Activated CD4-positive, alpha-beta memory T cell treated with anti-CD3 and anti-CD28 coated beads for 36 hours (primary cell): Measurements from ENCODE around the gene MFAP1. TPM values are rescaled to one million over a fixed set of nuclear protein-coding genes. Genes with fewer than 3 reads are reported as not detected.
A peak's percentile ranks its signal among the peaks of the same experiment; 100 is the strongest.

Source experiments
- CTCF ChIA-PET: fragments of 350-600 bp; sonication (Branson Sonifier 250); formaldehyde crosslinking; loops from one replicate; lab custom pipeline; 2021; ENCODE audit warnings: antibody characterized with exemption, inconsistent platforms; lab: Charles Lee
- POLR2A ChIA-PET: fragments of 350-600 bp; sonication (Branson Sonifier 250); formaldehyde crosslinking; loops from one replicate; lab custom pipeline; 2021; ENCODE audit warnings: antibody characterized with exemption; lab: Charles Lee
- DNase-seq: peaks from one replicate; pipeline ENCODE4 v3.0.0-alpha.2; 2020
- H3K27ac Mint-ChIP-seq: one replicate; pipeline ENCODE4 v1.8.0; 2021; ENCODE audit warnings: mixed read lengths
- H3K27me3 Mint-ChIP-seq: one replicate; pipeline ENCODE4 v1.8.0; 2021; ENCODE audit warnings: mixed read lengths
- H3K36me3 Mint-ChIP-seq: one replicate; pipeline ENCODE4 v1.8.0; 2021; ENCODE audit warnings: mixed read lengths
- H3K4me1 Mint-ChIP-seq: one replicate; pipeline ENCODE4 v1.8.0; 2021; ENCODE audit warnings: low read depth, mixed read lengths
- H3K4me3 Mint-ChIP-seq: one replicate; pipeline ENCODE4 v1.8.0; 2021; ENCODE audit warnings: mild to moderate bottlenecking, mixed read lengths
- H3K9me3 Mint-ChIP-seq: one replicate; pipeline ENCODE4 v1.8.0; 2021; ENCODE audit warnings: mixed read lengths
- intact Hi-C: fragments of 100-400 bp; cut with micrococcal nuclease; formaldehyde crosslinking; loops from one replicate; pipeline ENCODE4 v1.15.1; 2023
- total RNA-seq, 2 experiments: library from RNA; stranded (reverse); gene quantifications; one replicate each; pipeline ENCODE4 v1.2.3, GENCODE V29; 2021

Gene MFAP1
- total RNA-seq, 2 experiments from 2014 or later: 37.2 to 38.0 TPM

GRCh38 chr15:43794269-43795037 lies 30.0 kb downstream of the MFAP1 start:
- H3K27ac Mint-ChIP-seq: peak overlapping the region; percentile 96
- peak overlapping the region; percentile 95 for H3K4me3 Mint-ChIP-seq
- intact Hi-C loops: no loop called here
- H3K27me3 Mint-ChIP-seq: no peaks in the 10 kb centered on the region
- ChIA-PET CTCF (interaction anchor here (0.7 kb wide), 1 partner anchor 18 kb away, joined by 5 read pairs; the partner anchor contains the start of gene ELL3), POLR2A (interaction anchor here (0.6 to 4.5 kb wide), 3 partner anchors 18 to 40 kb away, joined by 3 to 21 read pairs (median 3); partner anchors contain the start of gene ELL3)
- peaks cover 51% of the 10 kb centered on the region for H3K4me1 Mint-ChIP-seq
- no peaks in the 10 kb centered on the region for H3K9me3 Mint-ChIP-seq
- no peak for DNase-seq
- peaks cover 56% of the 10 kb centered on the region for H3K36me3 Mint-ChIP-seq

- POLR2A ChIA-PET: interaction anchor here (1.0 to 4.5 kb wide), 4 partner anchors 17 to 47 kb away, joined by 5 to 21 read pairs (median 11); partner anchors contain the start of genes ELL3, MFAP1, PDIA3 and WDR76
Observed at GRCh38 chr15:43793647-43794046, 30.8 kb downstream of the MFAP1 start.

GRCh38 chr15:43792761-43793476 lies 31.6 kb downstream of the MFAP1 start:
- H3K4me1 Mint-ChIP-seq: peaks cover 38% of the 10 kb centered on the region
- peak; percentile 64 for DNase-seq
- H3K27ac Mint-ChIP-seq: peak overlapping the region; percentile 96
- H3K9me3 Mint-ChIP-seq: no peaks in the 10 kb centered on the region
- peak overlapping the region; percentile 95 for H3K4me3 Mint-ChIP-seq
- H3K27me3 Mint-ChIP-seq: no peaks in the 10 kb centered on the region
- intact Hi-C loops: loop anchor here (1.0 to 2.0 kb wide), 4 partner anchors 7 to 44 kb away; partner anchors contain the start of genes HYPK, MFAP1 and SERINC4
- POLR2A ChIA-PET: interaction anchor here (0.8 to 4.5 kb wide), 6 partner anchors 8 to 47 kb away, joined by 5 to 21 read pairs (median 10); partner anchors contain the start of genes ELL3, HYPK, MFAP1 and PDIA3
- peaks cover 44% of the 10 kb centered on the region for H3K36me3 Mint-ChIP-seq
- CTCF ChIA-PET: interaction anchor here (1.1 to 1.5 kb wide), 2 partner anchors 16 to 23 kb away, joined by 3 to 5 read pairs; partner anchors contain the start of gene ELL3

More at GRCh38 chr15:43793647-43794046, 30.8 kb downstream of the MFAP1 start:
- H3K36me3 Mint-ChIP-seq: peaks cover 49% of the 10 kb centered on the region
- H3K4me1 Mint-ChIP-seq: peaks cover 44% of the 10 kb centered on the region
- CTCF ChIA-PET: interaction anchor here (1.1 to 1.5 kb wide), 2 partner anchors 17 to 24 kb away, joined by 3 to 5 read pairs; partner anchors contain the start of gene ELL3
- DNase-seq: no peak
- no peaks in the 10 kb centered on the region for H3K9me3 Mint-ChIP-seq
- H3K27ac Mint-ChIP-seq: peak overlapping the region; percentile 96
- H3K27me3 Mint-ChIP-seq: no peaks in the 10 kb centered on the region
- peak overlapping the region; percentile 95 for H3K4me3 Mint-ChIP-seq
- intact Hi-C loops: loop anchor here (2.0 kb wide), 1 partner anchor 45 kb away; no protein-coding TSS in a partner anchor

GRCh38 chr15:43791993-43792760 lies 32.3 kb downstream of the MFAP1 start, which contains the start of gene SERF2:
Gene SERF2, plus strand, starts transcription at chr15:43792320. Its CDS starts 57 bp downstream, at chr15:43792377.
- POLR2A ChIA-PET: interaction anchor here (0.8 to 4.5 kb wide), 6 partner anchors 8 to 46 kb away, joined by 5 to 21 read pairs (median 10); partner anchors contain the start of genes ELL3, HYPK, MFAP1 and PDIA3
- CTCF ChIA-PET: interaction anchor here (1.1 to 1.8 kb wide), 3 partner anchors 15 to 22 kb away, joined by 3 to 15 read pairs (median 5); partner anchors contain the start of gene ELL3

GRCh38 chr15:43789409-43789808 lies 35.1 kb downstream of the MFAP1 start:
- no peaks in the 10 kb centered on the region for H3K9me3 Mint-ChIP-seq
- ChIA-PET POLR2A (no interaction called here), CTCF (interaction anchor here (0.8 to 2.0 kb wide), 2 partner anchors 13 to 19 kb away, joined by 3 to 5 read pairs; partner anchors contain the start of gene ELL3)
- peaks cover 17% of the 10 kb centered on the region for H3K4me1 Mint-ChIP-seq
- no peak for DNase-seq
- H3K27ac Mint-ChIP-seq: no peak overlapping the region
- peaks cover 23% of the 10 kb centered on the region for H3K36me3 Mint-ChIP-seq
- no peaks in the 10 kb centered on the region for H3K27me3 Mint-ChIP-seq
- H3K4me3 Mint-ChIP-seq: no peak overlapping the region
- intact Hi-C loops: no loop called here

More at GRCh38 chr15:43791993-43792760, 32.3 kb downstream of the MFAP1 start, which contains the start of gene SERF2:
- intact Hi-C loops: loop anchor here (1.0 to 2.0 kb wide), 4 partner anchors 8 to 43 kb away; partner anchors contain the start of genes HYPK, MFAP1 and SERINC4
- peak; percentile 100 for DNase-seq
- Mint-ChIP-seq H3K4me3 (peak within 1 kb of the TSS; percentile 95), H3K9me3 (no peaks in the 10 kb centered on the region), H3K4me1 (peaks cover 38% of the 10 kb centered on the region), H3K27me3 (no peaks in the 10 kb centered on the region), H3K36me3 (peaks cover 44% of the 10 kb centered on the region), H3K27ac (peak within 1 kb of the TSS; percentile 96)

GRCh38 chr15:43779016-43779415 lies 45.5 kb downstream of the MFAP1 start:
- no peak overlapping the region for H3K27ac Mint-ChIP-seq
- H3K27me3 Mint-ChIP-seq: no peaks in the 10 kb centered on the region
- H3K4me3 Mint-ChIP-seq: no peak overlapping the region
- no peak for DNase-seq
- intact Hi-C loops: no loop called here
- no peaks in the 10 kb centered on the region for H3K36me3 Mint-ChIP-seq
- ChIA-PET POLR2A (no interaction called here), CTCF (interaction anchor here (1.2 kb wide), 1 partner anchor 10 kb away, joined by 3 read pairs; no protein-coding TSS in a partner anchor)
- H3K4me1 Mint-ChIP-seq: peaks cover 24% of the 10 kb centered on the region
- no peaks in the 10 kb centered on the region for H3K9me3 Mint-ChIP-seq

GRCh38 chr15:43777267-43777914 lies 47.1 kb downstream of the MFAP1 start:
- Mint-ChIP-seq H3K27me3 (no peaks in the 10 kb centered on the region), H3K36me3 (peaks cover 6% of the 10 kb centered on the region), H3K9me3 (no peaks in the 10 kb centered on the region), H3K4me3 (peak overlapping the region; percentile 85), H3K4me1 (peaks cover 24% of the 10 kb centered on the region), H3K27ac (peak overlapping the region; percentile 84)
- POLR2A ChIA-PET: interaction anchor here (0.7 to 2.5 kb wide), 9 partner anchors 13 to 50 kb away, joined by 3 to 21 read pairs (median 6); partner anchors contain the start of genes HYPK, MFAP1, SERF2 and SERINC4
- DNase-seq: peak; percentile 93
- CTCF ChIA-PET: interaction anchor here (0.8 to 2.1 kb wide), 9 partner anchors 11 to 35 kb away, joined by 3 to 15 read pairs (median 5); partner anchors contain the start of genes HYPK and SERINC4
- intact Hi-C loops: loop anchor here (1.0 to 2.0 kb wide), 3 partner anchors 15 to 47 kb away; partner anchors contain the start of genes MFAP1 and SERF2

- H3K27ac Mint-ChIP-seq: peak within 1 kb of the TSS; percentile 84
- H3K4me3 Mint-ChIP-seq: peak within 1 kb of the TSS; percentile 85
- no peaks in the 10 kb centered on the region for H3K9me3 Mint-ChIP-seq
- ChIA-PET CTCF (interaction anchor here (0.8 to 2.1 kb wide), 9 partner anchors 12 to 35 kb away, joined by 3 to 15 read pairs (median 5); partner anchors contain the start of genes HYPK and SERINC4), POLR2A (interaction anchor here (0.7 to 2.5 kb wide), 9 partner anchors 13 to 51 kb away, joined by 3 to 21 read pairs (median 6); partner anchors contain the start of genes HYPK, MFAP1, SERF2 and SERINC4)
- peaks cover 12% of the 10 kb centered on the region for H3K36me3 Mint-ChIP-seq
- intact Hi-C loops: loop anchor here (1.0 to 2.0 kb wide), 3 partner anchors 16 to 48 kb away; partner anchors contain the start of genes MFAP1 and SERF2
- H3K27me3 Mint-ChIP-seq: no peaks in the 10 kb centered on the region
- peak; percentile 87 for DNase-seq
- peaks cover 24% of the 10 kb centered on the region for H3K4me1 Mint-ChIP-seq
Observed at GRCh38 chr15:43776718-43777266, 47.7 kb downstream of the MFAP1 start, which contains the start of gene ELL3. Gene ELL3, minus strand, starts transcription at chr15:43776966. Its CDS starts 65 bp downstream, at chr15:43776901.

- peak; percentile 47 for DNase-seq
- CTCF ChIA-PET: interaction anchor here (0.8 to 2.1 kb wide), 8 partner anchors 12 to 34 kb away, joined by 3 to 15 read pairs (median 5); partner anchors contain the start of genes HYPK and SERINC4
- peaks cover 24% of the 10 kb centered on the region for H3K4me1 Mint-ChIP-seq
- no peak overlapping the region for H3K27ac Mint-ChIP-seq
- POLR2A ChIA-PET: interaction anchor here (1.1 to 2.5 kb wide), 7 partner anchors 12 to 51 kb away, joined by 4 to 21 read pairs (median 7); partner anchors contain the start of genes HYPK, MFAP1, SERF2 and SERINC4
- H3K36me3 Mint-ChIP-seq: peaks cover 15% of the 10 kb centered on the region
- no peaks in the 10 kb centered on the region for H3K27me3 Mint-ChIP-seq
- peak overlapping the region; percentile 85 for H3K4me3 Mint-ChIP-seq
- no peaks in the 10 kb centered on the region for H3K9me3 Mint-ChIP-seq
- intact Hi-C loops: loop anchor here (2.0 kb wide), 1 partner anchor 27 kb away; no protein-coding TSS in a partner anchor
Observed at GRCh38 chr15:43776101-43776717, 48.3 kb downstream of the MFAP1 start.
